ENCODE measurements around the gene MOB3A.

MOB3A gene

GRCh38 chr19:2084993-2085720 lies 11.0 kb downstream of the MOB3A start:
- no peak for TF ChIP-seq CTCF (conservative IDR thresholded peaks at IDR 0.05; ENCODE audit: low read depth, low read length)
- no peak overlapping the region for H3K4me3 ChIP-seq (ENCODE audit: low read length)
- no peak for DNase-seq (ENCODE audit: low read depth)

- no peak for TF ChIP-seq CTCF (conservative IDR thresholded peaks at IDR 0.05; ENCODE audit: low read depth, low read length)
- no peak overlapping the region for H3K4me3 ChIP-seq (ENCODE audit: low read length)
- no peak for DNase-seq (ENCODE audit: low read depth)
Measured at GRCh38 chr19:2083174-2083854, 12.8 kb downstream of the MOB3A start.

GRCh38 chr19:2081873-2082810 lies 14.0 kb downstream of the MOB3A start:
- DNase-seq (ENCODE audit: low read depth), result no peak
- no peak overlapping the region for H3K4me3 ChIP-seq (ENCODE audit: low read length)
- no peak for TF ChIP-seq CTCF (conservative IDR thresholded peaks at IDR 0.05; ENCODE audit: low read depth, low read length)

- no peak overlapping the region for H3K4me3 ChIP-seq (ENCODE audit: low read length)
- no peak for DNase-seq (ENCODE audit: low read depth)
- no peak for TF ChIP-seq CTCF (conservative IDR thresholded peaks at IDR 0.05; ENCODE audit: low read depth, low read length)
Measured at GRCh38 chr19:2080336-2080988, 15.7 kb downstream of the MOB3A start.

GRCh38 chr19:2079865-2080301 lies 16.2 kb downstream of the MOB3A start:
- TF ChIP-seq CTCF (conservative IDR thresholded peaks at IDR 0.05; ENCODE audit: low read depth, low read length), result no peak
- H3K4me3 ChIP-seq (ENCODE audit: low read length), result no peak overlapping the region
- no peak for DNase-seq (ENCODE audit: low read depth)

- H3K4me3 ChIP-seq (ENCODE audit: low read length), result no peak overlapping the region
- no peak for DNase-seq (ENCODE audit: low read depth)
- no peak for TF ChIP-seq CTCF (conservative IDR thresholded peaks at IDR 0.05; ENCODE audit: low read depth, low read length)
Measured at GRCh38 chr19:2079076-2079864, 16.9 kb downstream of the MOB3A start.
